ENCODE results near the gene PPP2R5B. TPM values are rescaled to one million over a fixed set of nuclear protein-coding genes. Genes with fewer than 3 reads are reported as not detected.

Gene PPP2R5B
- total RNA-seq, 1 donor from 2014 or later = 5.7 TPM

GRCh38 chr11:64947208-64947814 is 22.8 kb downstream of the PPP2R5B start:
- Histone ChIP-seq H3K27me3 (no peaks in the 10 kb centered on the region), H4K20me1 (ENCODE audit: low read depth) (no peaks in the 10 kb centered on the region), H3K4me2 (no peak overlapping the region), H3K9ac (no peak overlapping the region), H3K4me3 (no peak overlapping the region), H3F3A (ENCODE audit: low read depth) (no peaks in the 10 kb centered on the region), H2AFZ (replicated peaks) (peak overlapping the region; percentile 86), H3K79me2 (ENCODE audit: low read depth) (no peaks in the 10 kb centered on the region), H3K4me1 (no peaks in the 10 kb centered on the region), H3K36me3 (no peaks in the 10 kb centered on the region), H3K27ac (no peak overlapping the region), H3K9me3 (ENCODE audit: low read depth) (no peaks in the 10 kb centered on the region)
- Mint-ChIP-seq H3K36me3 (no peaks in the 10 kb centered on the region), H3K9me3 (no peaks in the 10 kb centered on the region), H3K4me1 (no peaks in the 10 kb centered on the region), H3K27ac (no peak overlapping the region), H3K4me3 (no peak overlapping the region), H3K27me3 (ENCODE audit: insufficient read depth, low read depth) (peaks cover 4% of the 10 kb centered on the region)
- no peak for DNase-seq (ENCODE audit: low spot score)
- TF ChIP-seq EZH2phosphoT487 (IDR thresholded peaks at IDR 0.05) (no peak), CTCF (IDR thresholded peaks at IDR 0.05) (peak; percentile 8)

GRCh38 chr11:64951529-64951928 is 27.0 kb downstream of the PPP2R5B start:
- no peak overlapping the region for H3K27ac ChIP-seq
- H2AFZ ChIP-seq (replicated peaks) = no peak overlapping the region
- H4K20me1 ChIP-seq (ENCODE audit: low read depth) = no peaks in the 10 kb centered on the region
- H3K4me3 Mint-ChIP-seq = no peak overlapping the region
- no peaks in the 10 kb centered on the region for H3K9me3 Mint-ChIP-seq
- H3K4me1 ChIP-seq = no peaks in the 10 kb centered on the region
- H3K27ac Mint-ChIP-seq = no peak overlapping the region
- no peaks in the 10 kb centered on the region for H3K36me3 Mint-ChIP-seq
- no peak overlapping the region for H3K4me3 ChIP-seq
- H3K9me3 ChIP-seq (ENCODE audit: low read depth) = no peaks in the 10 kb centered on the region
- DNase-seq (ENCODE audit: low spot score) = no peak
- H3K27me3 Mint-ChIP-seq (ENCODE audit: insufficient read depth, low read depth) = peaks cover 2% of the 10 kb centered on the region
- H3K27me3 ChIP-seq = no peaks in the 10 kb centered on the region
- no peak overlapping the region for H3K4me2 ChIP-seq
- H3K9ac ChIP-seq = no peak overlapping the region
- no peaks in the 10 kb centered on the region for H3K36me3 ChIP-seq
- no peaks in the 10 kb centered on the region for H3K4me1 Mint-ChIP-seq
- no peaks in the 10 kb centered on the region for H3K79me2 ChIP-seq (ENCODE audit: low read depth)
- TF ChIP-seq EZH2 (IDR thresholded peaks at IDR 0.05) = no peak
- TF ChIP-seq CTCF (IDR thresholded peaks at IDR 0.05) = no peak
- TF ChIP-seq EZH2phosphoT487 (IDR thresholded peaks at IDR 0.05) = no peak
- H3F3A ChIP-seq (ENCODE audit: low read depth) = no peaks in the 10 kb centered on the region

- H3K27me3 ChIP-seq = no peaks in the 10 kb centered on the region
- H3K36me3 Mint-ChIP-seq = no peaks in the 10 kb centered on the region
- no peaks in the 10 kb centered on the region for H3K36me3 ChIP-seq
- no peak for DNase-seq (ENCODE audit: low spot score)
- no peak overlapping the region for H3K27ac ChIP-seq
- H3K4me1 ChIP-seq = no peaks in the 10 kb centered on the region
- no peaks in the 10 kb centered on the region for H4K20me1 ChIP-seq (ENCODE audit: low read depth)
- TF ChIP-seq EZH2phosphoT487 (IDR thresholded peaks at IDR 0.05) = no peak
- no peak for TF ChIP-seq CTCF (IDR thresholded peaks at IDR 0.05)
- no peak for TF ChIP-seq EZH2 (IDR thresholded peaks at IDR 0.05)
- H2AFZ ChIP-seq (replicated peaks) = peak overlapping the region; percentile 21
- no peaks in the 10 kb centered on the region for H3K79me2 ChIP-seq (ENCODE audit: low read depth)
- H3K4me1 Mint-ChIP-seq = no peaks in the 10 kb centered on the region
- no peak overlapping the region for H3K9ac ChIP-seq
- no peaks in the 10 kb centered on the region for H3F3A ChIP-seq (ENCODE audit: low read depth)
- H3K27me3 Mint-ChIP-seq (ENCODE audit: insufficient read depth, low read depth) = peaks cover 2% of the 10 kb centered on the region
- H3K4me3 ChIP-seq = no peak overlapping the region
- no peak overlapping the region for H3K27ac Mint-ChIP-seq
- H3K4me3 Mint-ChIP-seq = no peak overlapping the region
- no peaks in the 10 kb centered on the region for H3K9me3 ChIP-seq (ENCODE audit: low read depth)
- no peaks in the 10 kb centered on the region for H3K9me3 Mint-ChIP-seq
- no peak overlapping the region for H3K4me2 ChIP-seq
Measured at GRCh38 chr11:64954201-64954600, 29.7 kb downstream of the PPP2R5B start.
